GM21723 (cell line): ENCODE results near the gene APOL1.
"Not testable (repeated sequence)": the region's sequence is repeated elsewhere in the genome, so short reads cannot be mapped to it uniquely, and the experiment has no call there.

Experiments
- ATAC-seq: cut with Tn5 transposase; IDR thresholded peaks from one replicate; pipeline ENCODE4 v1.9.1; 2021; ENCODE audit warnings: mild to moderate bottlenecking, moderate library complexity; ENCODE audit not compliant: unreplicated experiment

APOL1 gene

GRCh38 chr22:36244522-36245391, 8.2 kb upstream of the APOL1 start:
- no peak for ATAC-seq

GRCh38 chr22:36245805-36246356, 7.1 kb upstream of the APOL1 start:
- no peak for ATAC-seq

GRCh38 chr22:36246718-36247117, 6.2 kb upstream of the APOL1 start:
- ATAC-seq = no peak

GRCh38 chr22:36247955-36248354, 5.0 kb upstream of the APOL1 start:
- ATAC-seq = no peak

GRCh38 chr22:36249160-36249559, 3.8 kb upstream of the APOL1 start:
- no peak for ATAC-seq

- not testable (repeated sequence) for ATAC-seq
Measured at GRCh38 chr22:36250292-36250960, 2.5 kb upstream of the APOL1 start.

GRCh38 chr22:36251979-36252608, 839 bp upstream of the APOL1 start:
- not testable (repeated sequence) for ATAC-seq

- ATAC-seq = no peak
Measured at GRCh38 chr22:36253523-36254490, 874 bp downstream of the APOL1 start.

GRCh38 chr22:36255572-36255971, 2.6 kb downstream of the APOL1 start:
- ATAC-seq = not testable (repeated sequence)

- ATAC-seq = no peak
Measured at GRCh38 chr22:36256478-36256877, 3.5 kb downstream of the APOL1 start.

GRCh38 chr22:36257308-36257707, 4.4 kb downstream of the APOL1 start:
- no peak for ATAC-seq

- ATAC-seq = no peak
Measured at GRCh38 chr22:36257948-36258670, 5.2 kb downstream of the APOL1 start.

- ATAC-seq = no peak
Measured at GRCh38 chr22:36258701-36259614, 6.0 kb downstream of the APOL1 start.

- no peak for ATAC-seq
Measured at GRCh38 chr22:36259615-36260300, 6.8 kb downstream of the APOL1 start.

GRCh38 chr22:36261675-36262074, 8.7 kb downstream of the APOL1 start:
- ATAC-seq = not testable (repeated sequence)

GRCh38 chr22:36262307-36262706, 9.4 kb downstream of the APOL1 start:
- ATAC-seq = not testable (repeated sequence)

- ATAC-seq = not testable (repeated sequence)
Measured at GRCh38 chr22:36263216-36263673, 10.3 kb downstream of the APOL1 start.
